Activated B cell treated with CpG ODN at 0.5 μM for 24 hours (primary cell): Measurements from ENCODE around the gene SMIM20. TPM values are rescaled to one million over a fixed set of nuclear protein-coding genes. Genes with fewer than 3 reads are reported as not detected.
"Not testable (repeated sequence)": the region's sequence is repeated elsewhere in the genome, so short reads cannot be mapped to it uniquely, and the experiment has no call there.

Experiments
- ATAC-seq: fragments of 200-7000 bp; cut with Tn5 transposase; one replicate; pipeline ENCODE4 v1.10.0; 2021; ENCODE audit warnings: low read depth, mild to moderate bottlenecking, moderate library complexity
- CTCF ChIA-PET: fragments of 350-600 bp; sonication (Branson Sonifier 250); formaldehyde crosslinking; loops from one replicate; lab custom pipeline; 2021; ENCODE audit warnings: antibody characterized with exemption; lab: Charles Lee
- POLR2A ChIA-PET: fragments of 350-600 bp; sonication (Branson Sonifier 250); formaldehyde crosslinking; loops from one replicate; lab custom pipeline; 2021; ENCODE audit warnings: antibody characterized with exemption; lab: Charles Lee
- DNase-seq: peaks from one replicate; pipeline ENCODE4 v3.0.0; 2022
- H3K27ac Mint-ChIP-seq: one replicate; pipeline ENCODE4 v1.8.0; 2020; ENCODE audit warnings: mixed read lengths
- H3K27me3 Mint-ChIP-seq: one replicate; pipeline ENCODE4 v1.8.0; 2021; ENCODE audit warnings: mixed read lengths
- H3K36me3 Mint-ChIP-seq: one replicate; pipeline ENCODE4 v1.8.0; 2021; ENCODE audit warnings: low read depth, mixed read lengths
- H3K4me1 Mint-ChIP-seq: one replicate; pipeline ENCODE4 v1.8.0; 2021; ENCODE audit warnings: mixed read lengths
- H3K4me3 Mint-ChIP-seq: one replicate; pipeline ENCODE4 v1.8.0; 2020; ENCODE audit warnings: mild to moderate bottlenecking, mixed read lengths
- H3K9me3 Mint-ChIP-seq: one replicate; pipeline ENCODE4 v1.8.0; 2020; ENCODE audit warnings: mixed read lengths
- intact Hi-C: fragments of 100-400 bp; cut with micrococcal nuclease; formaldehyde crosslinking; loops from one replicate; pipeline ENCODE4 v1.15.1; 2024
- total RNA-seq: library from RNA; stranded (reverse); gene quantifications from 2 replicates; pipeline ENCODE4 v1.2.3, GENCODE V29; 2022
- TF ChIP-seq, protein P1 (sequence below): fragments of 200-600 bp; IDR thresholded peaks from one replicate; pipeline ENCODE4 v1.8.0; 2022; ENCODE audit warnings: antibody characterized with exemption, mild to moderate bottlenecking

SMIM20 gene
- 16.6 and 18.7 TPM in 2 replicates for total RNA-seq

DNA sequence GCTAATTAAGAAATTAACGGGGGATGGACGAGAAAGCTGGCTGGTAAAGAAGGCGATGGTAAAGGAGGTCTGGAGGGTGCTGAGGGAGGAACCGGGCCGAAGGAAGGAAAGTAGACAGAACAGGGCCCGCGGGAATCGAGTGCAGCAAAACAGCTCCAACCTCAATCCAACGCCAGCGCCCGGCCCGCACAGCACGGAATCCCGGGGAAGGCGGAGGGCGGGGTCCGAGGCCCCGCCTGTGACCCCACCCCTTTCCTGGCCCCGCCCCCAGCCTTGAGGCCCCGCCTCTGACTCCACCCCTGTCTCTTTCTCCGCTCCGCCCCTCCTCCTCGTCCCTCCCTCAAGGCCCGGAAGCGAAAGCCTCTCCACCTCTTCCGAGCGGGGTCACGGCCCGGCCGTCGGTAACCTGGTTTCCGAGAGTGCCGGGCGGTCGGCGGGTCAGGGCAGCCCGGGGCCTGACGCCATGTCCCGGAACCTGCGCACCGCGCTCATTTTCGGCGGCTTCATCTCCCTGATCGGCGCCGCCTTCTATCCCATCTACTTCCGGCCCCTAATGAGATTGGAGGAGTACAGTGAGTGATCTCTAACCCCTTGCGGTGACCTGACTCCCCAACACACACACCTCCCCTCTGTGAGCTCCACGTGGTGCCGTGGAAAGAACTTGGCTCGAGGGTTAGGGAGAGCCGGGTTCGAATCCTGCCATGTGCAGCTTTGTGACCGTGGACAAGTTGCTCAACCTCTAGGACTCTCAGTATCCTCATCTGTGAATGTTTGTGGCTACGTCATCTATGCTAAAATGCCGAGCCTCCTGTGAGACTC, at the start of gene SMIM20:
TSS of gene SMIM20 (plus strand) at position 370 of the 819 bp plus-strand sequence. CDS start at position 464, 94 bp downstream.
- peak within 1 kb of the TSS; percentile 97 for H3K27ac Mint-ChIP-seq
- peak within 1 kb of the TSS; percentile 99 for H3K4me3 Mint-ChIP-seq
- H3K36me3 Mint-ChIP-seq: peaks cover 13% of the 10 kb centered on the region
- intact Hi-C loops: loop anchor here (1.0 to 10.0 kb wide), 11 partner anchors 10 to 1081 kb away; partner anchors contain the start of genes PI4K2B, STIM2, TBC1D19 and ZCCHC4
- CTCF ChIA-PET: interaction anchor here (0.9 to 2.9 kb wide), 6 partner anchors 9 to 72 kb away, joined by 3 to 16 read pairs (median 4); no protein-coding TSS in a partner anchor
- peaks cover 36% of the 10 kb centered on the region for H3K4me1 Mint-ChIP-seq
- DNase-seq: peak; percentile 85
- ATAC-seq: peak; percentile 92
- no peaks in the 10 kb centered on the region for H3K9me3 Mint-ChIP-seq
- H3K27me3 Mint-ChIP-seq: no peaks in the 10 kb centered on the region
- POLR2A ChIA-PET: interaction anchor here (0.5 to 5.9 kb wide), 19 partner anchors 9 to 947 kb away, joined by 3 to 116 read pairs (median 11); partner anchors contain the start of gene STIM2
- TF ChIP-seq, protein P1, sequence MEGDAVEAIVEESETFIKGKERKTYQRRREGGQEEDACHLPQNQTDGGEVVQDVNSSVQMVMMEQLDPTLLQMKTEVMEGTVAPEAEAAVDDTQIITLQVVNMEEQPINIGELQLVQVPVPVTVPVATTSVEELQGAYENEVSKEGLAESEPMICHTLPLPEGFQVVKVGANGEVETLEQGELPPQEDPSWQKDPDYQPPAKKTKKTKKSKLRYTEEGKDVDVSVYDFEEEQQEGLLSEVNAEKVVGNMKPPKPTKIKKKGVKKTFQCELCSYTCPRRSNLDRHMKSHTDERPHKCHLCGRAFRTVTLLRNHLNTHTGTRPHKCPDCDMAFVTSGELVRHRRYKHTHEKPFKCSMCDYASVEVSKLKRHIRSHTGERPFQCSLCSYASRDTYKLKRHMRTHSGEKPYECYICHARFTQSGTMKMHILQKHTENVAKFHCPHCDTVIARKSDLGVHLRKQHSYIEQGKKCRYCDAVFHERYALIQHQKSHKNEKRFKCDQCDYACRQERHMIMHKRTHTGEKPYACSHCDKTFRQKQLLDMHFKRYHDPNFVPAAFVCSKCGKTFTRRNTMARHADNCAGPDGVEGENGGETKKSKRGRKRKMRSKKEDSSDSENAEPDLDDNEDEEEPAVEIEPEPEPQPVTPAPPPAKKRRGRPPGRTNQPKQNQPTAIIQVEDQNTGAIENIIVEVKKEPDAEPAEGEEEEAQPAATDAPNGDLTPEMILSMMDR: no peak

DNA sequence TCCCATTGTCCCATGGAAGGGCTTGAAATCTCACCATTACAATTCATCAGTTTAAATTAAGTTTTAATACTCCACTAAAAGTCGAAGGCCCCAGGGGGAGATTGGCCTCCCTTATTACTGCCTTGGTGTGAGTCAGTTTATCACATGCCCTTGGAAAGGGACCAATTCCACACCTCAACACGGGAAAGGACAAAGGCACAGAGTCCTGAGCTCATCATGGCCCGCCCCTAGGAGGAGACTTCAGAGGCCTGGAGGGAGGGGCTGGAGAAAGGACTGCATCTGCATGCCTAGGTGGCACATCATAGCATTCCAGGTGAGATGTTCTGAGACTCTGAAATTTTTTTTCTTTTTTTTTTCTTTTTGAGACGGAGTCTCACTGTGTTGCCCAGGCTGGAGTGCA, 48.4 kb upstream of the SMIM20 start:
- CTCF ChIA-PET: no interaction called here
- Mint-ChIP-seq H3K4me1 (peaks cover 84% of the 10 kb centered on the region), H3K36me3 (peaks cover 10% of the 10 kb centered on the region), H3K27me3 (no peaks in the 10 kb centered on the region), H3K9me3 (no peaks in the 10 kb centered on the region), H3K4me3 (peak overlapping the region; percentile 64), H3K27ac (peak overlapping the region; percentile 82)
- POLR2A ChIA-PET: interaction anchor here (0.6 to 4.1 kb wide), 9 partner anchors 8 to 211 kb away, joined by 3 to 47 read pairs (median 6); partner anchors contain the start of gene SMIM20
- ATAC-seq: no peak
- DNase-seq: no peak
- TF ChIP-seq, protein P1: no peak
- intact Hi-C loops: no loop called here

DNA sequence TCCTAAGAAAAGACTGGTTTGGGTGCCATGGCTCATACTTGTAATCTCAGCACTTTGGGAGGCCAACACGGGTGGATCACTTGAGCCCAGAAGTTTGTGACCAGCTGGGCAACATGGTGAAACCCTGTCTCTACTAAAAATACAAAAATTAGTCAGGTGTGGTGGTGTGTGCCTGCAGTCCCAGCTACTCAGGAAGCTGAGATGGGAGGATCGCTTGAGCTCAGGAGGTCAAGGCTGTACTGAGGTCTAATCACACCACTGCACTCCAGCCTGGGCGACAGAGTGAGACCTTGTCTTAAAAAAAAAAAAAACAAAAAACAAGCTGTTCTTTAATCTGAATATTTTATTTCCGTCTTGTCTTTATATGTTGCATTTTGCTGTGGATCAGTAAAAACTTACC, 47.6 kb upstream of the SMIM20 start:
- Mint-ChIP-seq H3K4me3 (peak overlapping the region; percentile 47), H3K4me1 (peaks cover 84% of the 10 kb centered on the region), H3K27ac (peak overlapping the region; percentile 82)
- H3K36me3 Mint-ChIP-seq, ATAC-seq, CTCF ChIA-PET, H3K9me3 Mint-ChIP-seq, DNase-seq, H3K27me3 Mint-ChIP-seq: not testable (repeated sequence)
- POLR2A ChIA-PET: interaction anchor here (1.3 to 4.1 kb wide), 4 partner anchors 10 to 47 kb away, joined by 5 to 47 read pairs (median 9); partner anchors contain the start of gene SMIM20
- intact Hi-C loops: loop anchor here (1.0 kb wide), 1 partner anchor 9 kb away; no protein-coding TSS in a partner anchor

DNA sequence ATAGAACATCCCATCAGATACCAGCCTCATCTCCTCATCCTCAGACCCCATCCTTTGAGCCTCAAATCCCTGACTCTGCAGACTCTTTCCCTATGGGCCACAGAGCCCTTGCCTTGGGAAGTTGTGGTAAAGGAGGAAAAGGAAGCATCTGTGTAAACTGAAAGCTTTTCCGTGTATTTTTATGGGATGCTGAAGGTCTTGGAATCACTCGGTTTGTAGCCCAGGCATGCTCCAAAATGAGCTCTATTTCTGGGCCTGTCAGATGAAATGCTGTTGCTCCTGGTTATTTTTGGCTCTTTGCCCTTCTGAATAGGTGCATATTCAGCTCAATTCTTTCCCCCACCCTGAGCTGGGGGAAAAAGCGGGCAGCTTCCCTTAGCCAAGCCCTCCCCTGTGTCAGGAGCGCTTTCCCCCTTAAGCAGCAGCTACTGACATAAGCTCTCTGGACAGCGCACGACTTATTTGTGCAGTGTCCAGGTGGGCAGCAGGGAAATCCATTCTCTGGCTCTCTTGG, 46.2 kb upstream of the SMIM20 start:
- ATAC-seq: no peak

DNA sequence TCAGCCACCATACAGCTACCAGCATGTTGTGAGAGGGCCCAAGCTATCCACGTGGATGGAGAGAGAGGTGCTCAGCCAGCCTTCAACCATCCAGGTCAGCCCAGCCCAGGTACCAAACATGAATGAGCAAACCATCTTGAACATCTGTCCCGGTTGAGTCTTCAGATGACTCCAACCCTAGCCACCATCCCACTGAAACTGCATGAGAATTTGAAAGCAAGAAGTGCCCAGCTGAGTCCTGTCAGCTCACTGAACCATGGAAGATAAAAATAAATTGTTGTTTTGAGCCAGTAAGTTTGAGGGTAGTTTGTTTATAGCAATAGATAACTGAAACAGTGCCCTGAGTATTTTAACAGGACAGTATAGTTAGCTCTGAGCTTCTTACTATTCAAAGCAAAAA, 43.9 kb upstream of the SMIM20 start:
- ChIA-PET POLR2A (interaction anchor here (0.6 to 2.6 kb wide), 4 partner anchors 9 to 44 kb away, joined by 4 to 17 read pairs (median 10); partner anchors contain the start of gene SMIM20), CTCF (interaction anchor here (0.7 to 1.0 kb wide), 3 partner anchors 15 to 42 kb away, joined by 3 to 9 read pairs (median 3); no protein-coding TSS in a partner anchor)
- H3K4me3 Mint-ChIP-seq: no peak overlapping the region
- peaks cover 99% of the 10 kb centered on the region for H3K4me1 Mint-ChIP-seq
- no peaks in the 10 kb centered on the region for H3K9me3 Mint-ChIP-seq
- intact Hi-C loops: loop anchor here (10.0 kb wide), 1 partner anchor 995 kb away; the partner anchor contains the start of gene STIM2
- DNase-seq (no peak), ATAC-seq (no peak)
- H3K27me3 Mint-ChIP-seq: no peaks in the 10 kb centered on the region
- TF ChIP-seq, protein P1: no peak
- peak overlapping the region; percentile 84 for H3K27ac Mint-ChIP-seq
- H3K36me3 Mint-ChIP-seq: peaks cover 2% of the 10 kb centered on the region

More for the DNA sequence above, 46.2 kb upstream of the SMIM20 start:
- intact Hi-C loops: no loop called here
- Mint-ChIP-seq H3K9me3 (no peaks in the 10 kb centered on the region), H3K4me1 (peaks cover 92% of the 10 kb centered on the region), H3K36me3 (peaks cover 2% of the 10 kb centered on the region), H3K27me3 (no peaks in the 10 kb centered on the region), H3K4me3 (peak overlapping the region; percentile 9), H3K27ac (peak overlapping the region; percentile 82)
- CTCF ChIA-PET: interaction anchor here (1.0 kb wide), 1 partner anchor 13 kb away, joined by 4 read pairs; no protein-coding TSS in a partner anchor
- TF ChIP-seq, protein P1: no peak
- POLR2A ChIA-PET: interaction anchor here (0.9 to 1.3 kb wide), 4 partner anchors 11 to 46 kb away, joined by 3 to 6 read pairs (median 4); partner anchors contain the start of gene SMIM20
- no peak for DNase-seq
